CD4-positive, alpha-beta T cell treated with Interleukin-6 at 100 ng/mL for 8 hours (primary cell): ENCODE data around the gene COL16A1.

Experiments
- DNase-seq: peaks from one replicate; pipeline ENCODE4 v3.0.0-alpha.2; 2020; ENCODE audit warnings: mixed read lengths, low spot score

Gene COL16A1

DNA sequence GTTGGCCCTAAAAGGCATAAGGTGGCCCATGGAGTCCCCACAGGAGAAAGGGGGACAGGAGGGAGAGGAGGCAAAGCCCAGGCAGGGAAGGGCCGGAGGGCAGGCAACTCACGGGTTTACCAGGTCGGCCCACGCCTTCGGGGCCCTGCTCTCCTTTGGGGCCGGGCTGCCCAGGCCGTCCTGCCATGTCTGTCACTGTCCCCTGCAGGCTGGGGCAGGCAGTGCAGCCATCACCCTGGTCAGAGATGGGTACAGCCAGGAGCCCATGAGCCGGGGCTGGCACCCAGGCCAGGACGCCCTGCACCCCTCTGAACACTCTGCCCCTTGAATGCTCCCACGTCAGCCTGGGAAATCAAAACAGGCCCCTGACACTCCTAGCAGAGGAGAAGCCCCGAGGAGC lies 19.8 kb downstream of the COL16A1 start:
- DNase-seq, result no peak

- DNase-seq, result no peak
These were observed 22.4 kb downstream of the COL16A1 start for GRCh38 chr1:31681415-31681814.

- no peak for DNase-seq
These were observed 24.1 kb downstream of the COL16A1 start for GRCh38 chr1:31679676-31680230.

- no peak for DNase-seq
These were observed 24.7 kb downstream of the COL16A1 start for GRCh38 chr1:31679091-31679490.

DNA sequence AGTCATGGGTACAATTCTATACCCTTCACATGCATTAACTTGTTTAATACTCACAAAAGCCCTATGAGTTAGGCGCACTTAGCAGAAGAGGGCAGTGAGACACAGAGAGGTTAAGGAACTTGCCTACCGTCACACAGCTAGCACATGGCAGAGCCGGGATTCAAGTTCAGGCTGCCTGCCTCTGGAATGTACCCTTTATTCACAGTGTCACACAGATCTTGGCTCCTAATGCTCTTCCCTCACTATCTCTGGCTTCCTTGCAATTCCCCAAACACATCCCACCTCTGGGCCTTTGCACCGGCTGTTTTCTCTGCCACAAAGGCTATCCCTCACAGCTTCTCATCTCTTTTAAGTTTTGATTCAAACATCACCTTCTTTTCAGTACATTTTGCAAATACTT lies 25.1 kb downstream of the COL16A1 start:
- DNase-seq, result no peak

GRCh38 chr1:31677949-31678348 lies 25.9 kb downstream of the COL16A1 start:
- no peak for DNase-seq

GRCh38 chr1:31677401-31677800 lies 26.4 kb downstream of the COL16A1 start:
- DNase-seq, result no peak

DNA sequence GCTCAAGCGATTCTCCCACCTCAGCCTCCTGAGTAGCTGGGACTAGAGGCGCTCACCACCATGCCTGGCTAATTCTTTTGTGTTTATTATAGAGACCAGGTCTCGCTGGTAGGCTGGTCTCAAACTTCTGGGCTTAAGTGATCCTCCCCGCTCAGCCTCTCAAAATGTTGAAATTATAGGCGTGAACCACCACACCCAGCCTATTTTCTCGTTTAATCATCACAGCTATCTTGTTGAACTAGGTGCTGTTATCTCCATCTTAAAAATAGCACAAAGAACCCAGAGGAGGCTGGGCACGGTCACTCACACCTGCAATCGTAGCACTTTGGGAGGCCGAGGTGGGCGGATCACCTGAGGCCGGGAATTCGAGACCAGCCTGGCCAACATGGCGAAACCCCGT lies 28.1 kb downstream of the COL16A1 start:
- no peak for DNase-seq

DNA sequence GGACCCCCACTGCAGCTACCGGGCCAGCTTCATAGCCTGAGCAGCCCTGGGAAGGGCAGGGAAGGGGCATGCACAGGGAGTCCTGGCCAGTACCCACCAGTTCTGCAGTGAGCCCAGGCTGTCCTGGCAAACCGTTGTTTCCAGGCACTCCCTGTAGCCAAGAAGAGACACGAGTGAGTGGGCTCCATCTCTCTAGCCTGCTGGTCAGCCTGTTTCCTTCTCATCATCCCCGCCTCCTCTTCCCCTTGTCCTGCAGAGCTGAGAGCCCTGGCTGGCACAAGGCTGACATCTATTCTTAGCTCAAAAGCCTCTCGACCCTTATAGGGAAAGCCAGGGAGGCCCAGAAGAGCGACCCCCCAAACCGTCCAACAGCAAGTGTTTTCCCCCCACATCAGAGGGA lies 28.7 kb downstream of the COL16A1 start:
- no peak for DNase-seq

DNA sequence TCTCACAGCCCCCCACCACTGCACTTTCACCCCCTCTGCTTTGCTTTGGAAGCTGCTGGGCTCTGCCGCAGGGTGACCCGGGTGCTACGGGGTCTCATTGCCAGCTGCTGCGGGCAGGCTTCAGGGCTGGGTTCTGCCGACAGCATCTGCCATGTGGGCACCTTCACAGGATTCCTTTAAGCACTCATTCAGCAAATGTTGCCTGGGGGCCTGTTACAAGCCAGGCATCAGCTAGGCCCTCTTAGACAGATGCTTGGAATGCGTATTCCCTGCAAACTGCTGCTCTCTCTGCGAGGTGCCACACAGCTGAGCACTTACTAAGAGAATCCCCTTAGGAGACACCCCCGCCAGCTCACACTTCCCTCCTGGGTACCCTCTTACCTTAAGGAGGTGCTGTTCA lies 29.2 kb downstream of the COL16A1 start:
- no peak for DNase-seq

GRCh38 chr1:31673433-31673832 lies 30.4 kb downstream of the COL16A1 start:
- DNase-seq, result no peak

DNA sequence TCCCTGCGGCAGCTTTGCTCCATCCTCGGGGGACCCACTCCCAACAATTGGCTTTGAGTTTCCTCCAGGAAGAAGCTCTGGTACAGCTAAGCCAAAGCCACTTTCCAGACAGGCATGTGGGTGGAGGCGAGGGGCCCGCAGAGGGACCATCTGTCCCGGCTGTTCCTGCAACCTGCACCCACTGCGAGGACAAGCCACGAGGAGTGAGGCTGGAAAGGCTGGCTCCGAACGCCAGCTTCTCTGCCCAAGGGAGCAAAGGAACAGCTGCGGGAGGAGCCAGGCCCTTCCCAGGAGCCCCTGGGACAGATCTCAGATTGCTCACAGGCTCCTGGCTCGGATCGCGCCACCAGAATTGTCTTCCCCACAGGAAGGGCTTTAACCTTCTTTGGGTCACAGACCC lies 30.8 kb downstream of the COL16A1 start:
- no peak for DNase-seq

- DNase-seq, result no peak
These were observed 32.1 kb downstream of the COL16A1 start for GRCh38 chr1:31671561-31672201.

GRCh38 chr1:31671147-31671546 lies 32.7 kb downstream of the COL16A1 start:
- no peak for DNase-seq

DNA sequence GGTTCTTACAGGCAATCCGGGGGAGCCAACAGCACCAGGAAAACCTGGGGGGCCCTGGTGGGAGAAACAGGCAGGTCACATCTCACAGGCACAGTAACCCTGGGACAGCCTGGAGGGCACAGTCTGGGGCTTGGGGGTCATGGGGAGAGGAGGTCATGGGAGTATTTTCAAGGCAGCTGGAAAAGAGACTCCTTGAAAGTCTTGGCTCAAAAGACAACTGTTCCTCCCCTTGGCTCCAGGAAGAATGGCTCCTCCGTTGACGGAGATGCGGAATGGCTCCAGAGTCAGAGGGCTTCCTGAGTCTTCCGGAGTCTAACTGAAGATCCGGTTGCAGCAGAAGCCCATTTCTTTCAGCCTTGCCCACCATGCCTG lies 33.2 kb downstream of the COL16A1 start:
- DNase-seq, result no peak

- DNase-seq, result peak; percentile 25
These were observed 33.8 kb downstream of the COL16A1 start for GRCh38 chr1:31669786-31670592.

DNA sequence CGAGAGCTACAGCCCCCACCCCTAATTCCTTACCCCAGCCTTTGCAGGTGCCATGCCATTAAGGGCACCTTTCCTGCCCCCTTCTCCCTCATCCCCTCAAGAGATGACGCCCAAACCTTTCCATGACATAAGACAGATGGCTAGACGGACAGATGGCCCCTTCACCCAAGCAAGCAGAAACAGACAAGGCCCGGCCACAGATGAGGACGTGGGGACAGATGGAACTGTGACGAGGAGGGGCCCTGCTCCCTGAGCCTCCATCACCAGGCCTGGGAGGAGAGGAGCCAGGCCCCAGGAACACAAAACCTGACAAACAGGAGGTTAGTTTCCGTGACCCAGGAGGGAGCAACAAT lies 34.4 kb downstream of the COL16A1 start:
- no peak for DNase-seq

- DNase-seq, result no peak
These were observed 35.4 kb downstream of the COL16A1 start for GRCh38 chr1:31668303-31668883.

- DNase-seq, result no peak
These were observed 36.6 kb downstream of the COL16A1 start for GRCh38 chr1:31667065-31667785.

DNA sequence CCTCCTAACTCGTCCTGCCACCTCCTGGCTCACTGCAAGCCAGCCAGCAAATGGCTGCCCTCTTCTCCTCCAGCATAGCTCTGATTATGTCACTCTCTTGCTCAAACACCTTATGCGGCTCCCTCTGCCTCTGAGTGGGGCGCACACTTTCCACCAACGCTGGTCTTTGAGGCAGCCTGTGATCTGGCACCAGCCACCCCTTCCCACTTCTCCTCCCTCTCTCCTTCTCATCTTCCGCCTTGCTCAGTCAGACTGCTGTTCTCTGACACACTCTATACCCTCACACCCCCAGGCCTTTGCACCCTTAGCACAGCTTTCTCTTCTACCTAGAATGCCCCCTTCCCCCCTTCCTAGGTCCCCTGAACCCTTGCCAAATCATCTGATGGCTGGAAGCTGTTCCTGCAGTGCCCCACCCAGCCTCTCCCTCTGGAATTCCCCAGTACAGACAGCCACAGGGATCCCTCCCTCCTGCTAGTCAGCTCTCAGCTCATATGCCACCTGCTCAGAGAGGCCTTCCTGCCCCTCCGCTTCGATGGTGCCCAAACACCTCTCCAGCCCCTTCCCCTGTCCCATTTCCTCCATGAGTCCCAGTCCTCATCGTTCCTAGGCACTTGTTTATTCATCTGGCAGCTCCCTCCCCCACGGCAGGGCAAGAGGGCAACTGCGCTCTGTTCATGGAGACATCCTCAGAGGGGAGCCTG lies 37.4 kb downstream of the COL16A1 start:
- no peak for DNase-seq

DNA sequence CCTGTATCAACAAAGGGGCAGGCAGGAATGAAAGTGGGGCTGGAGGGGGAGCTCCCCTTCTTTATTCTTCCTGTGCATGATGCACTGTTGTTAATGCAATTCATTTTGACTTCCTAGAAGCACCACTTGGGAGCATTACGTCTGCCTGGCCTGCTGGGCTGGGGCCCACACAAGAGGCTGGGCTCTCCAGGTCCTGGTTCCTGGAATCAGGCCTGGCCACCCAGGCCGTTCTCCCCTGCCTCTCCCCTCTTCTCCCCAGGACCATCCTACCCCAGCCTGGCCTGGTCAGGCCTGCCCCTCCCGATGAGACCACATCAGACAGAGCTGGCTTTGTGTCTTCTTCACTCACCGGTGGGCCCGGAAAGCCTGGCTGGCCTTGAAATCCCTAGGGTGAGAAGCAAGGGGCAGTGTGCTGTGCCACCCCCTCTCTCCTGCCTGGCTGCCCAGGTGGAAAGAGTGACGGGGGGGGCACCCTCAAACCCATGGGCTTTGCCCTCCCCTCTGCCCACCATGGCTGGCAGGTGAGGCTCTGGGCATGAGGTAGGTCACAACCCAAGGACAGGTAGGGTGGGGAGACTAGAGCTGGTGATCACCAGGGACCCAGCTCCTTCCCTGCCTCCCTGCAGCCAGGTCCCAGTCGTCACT lies 38.5 kb downstream of the COL16A1 start:
- no peak for DNase-seq
